ENCODE measurements around the gene ADSS1.

ADSS1 gene

GRCh38 chr14:104738375-104739019, 14.5 kb downstream of the ADSS1 start:
- no peaks in the 10 kb centered on the region for H3K9me3 ChIP-seq (ENCODE audit: control insufficient read depth, insufficient read depth, low read length)
- no peaks in the 10 kb centered on the region for H3K36me3 ChIP-seq (ENCODE audit: control insufficient read depth, low read length)
- no peaks in the 10 kb centered on the region for H3F3A ChIP-seq (ENCODE audit: control insufficient read depth, insufficient read depth)
- no peaks in the 10 kb centered on the region for H3K79me2 ChIP-seq (ENCODE audit: control insufficient read depth, low read length)
- no peak for TF ChIP-seq CTCF (IDR thresholded peaks at IDR 0.05; ENCODE audit: low read depth, low read length, poor library complexity, severe bottlenecking)
- TF ChIP-seq EZH2phosphoT487 (IDR thresholded peaks at IDR 0.05; ENCODE audit: borderline replicate concordance, low read length): no peak
- no peak overlapping the region for H3K27ac ChIP-seq (ENCODE audit: low read depth, low read length)
- H3K4me1 ChIP-seq (ENCODE audit: control insufficient read depth, low read length): no peaks in the 10 kb centered on the region
- H4K20me1 ChIP-seq (ENCODE audit: control insufficient read depth, insufficient read depth, low read depth, low read length): no peaks in the 10 kb centered on the region
- H3K27me3 ChIP-seq (ENCODE audit: control insufficient read depth, low read length): no peaks in the 10 kb centered on the region
- H3K4me2 ChIP-seq (ENCODE audit: low read length): no peak overlapping the region
- H3K4me3 ChIP-seq (ENCODE audit: low read length): no peak overlapping the region
- no peaks in the 10 kb centered on the region for H3K9me2 ChIP-seq (replicated peaks; ENCODE audit: control insufficient read depth, low read length)

DNA sequence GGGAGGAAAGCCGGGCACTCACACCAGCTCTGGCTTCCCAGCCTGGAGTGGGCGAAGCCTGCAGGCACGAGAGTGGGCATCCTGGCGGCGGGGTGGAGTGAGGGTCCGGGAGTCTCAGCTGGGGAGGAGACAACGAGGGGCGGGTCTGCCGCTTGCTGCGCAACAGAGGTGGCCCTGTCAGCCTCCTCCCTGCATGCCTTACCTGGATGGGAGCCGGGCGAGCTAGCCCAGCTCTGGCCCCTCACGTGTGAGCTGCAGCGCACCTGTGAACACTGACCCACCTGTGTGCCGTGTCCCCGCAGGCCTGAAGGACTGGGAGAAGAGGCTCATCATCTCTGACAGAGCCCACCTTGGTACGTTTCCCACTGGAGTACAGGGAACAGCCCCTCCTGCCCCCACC, 15.0 kb downstream of the ADSS1 start:
- Histone ChIP-seq H3K27ac (ENCODE audit: low read depth, low read length) (no peak overlapping the region), H3K36me3 (ENCODE audit: control insufficient read depth, low read length) (no peaks in the 10 kb centered on the region), H3K4me1 (ENCODE audit: control insufficient read depth, low read length) (no peaks in the 10 kb centered on the region), H3F3A (ENCODE audit: control insufficient read depth, insufficient read depth) (no peaks in the 10 kb centered on the region), H3K4me3 (ENCODE audit: low read length) (no peak overlapping the region), H3K9me2 (replicated peaks; ENCODE audit: control insufficient read depth, low read length) (no peaks in the 10 kb centered on the region), H3K4me2 (ENCODE audit: low read length) (no peak overlapping the region), H3K79me2 (ENCODE audit: control insufficient read depth, low read length) (no peaks in the 10 kb centered on the region), H3K27me3 (ENCODE audit: control insufficient read depth, low read length) (no peaks in the 10 kb centered on the region), H3K9me3 (ENCODE audit: control insufficient read depth, insufficient read depth, low read length) (no peaks in the 10 kb centered on the region), H4K20me1 (ENCODE audit: control insufficient read depth, insufficient read depth, low read depth, low read length) (no peaks in the 10 kb centered on the region)
- no peak for TF ChIP-seq EZH2phosphoT487 (IDR thresholded peaks at IDR 0.05; ENCODE audit: borderline replicate concordance, low read length)
- TF ChIP-seq CTCF (IDR thresholded peaks at IDR 0.05; ENCODE audit: low read depth, low read length, poor library complexity, severe bottlenecking): no peak

GRCh38 chr14:104739546-104740516, 15.8 kb downstream of the ADSS1 start:
- no peak overlapping the region for H3K4me3 ChIP-seq (ENCODE audit: low read length)
- H3K4me2 ChIP-seq (ENCODE audit: low read length): no peak overlapping the region
- H3K9me2 ChIP-seq (replicated peaks; ENCODE audit: control insufficient read depth, low read length): no peaks in the 10 kb centered on the region
- no peaks in the 10 kb centered on the region for H3K9me3 ChIP-seq (ENCODE audit: control insufficient read depth, insufficient read depth, low read length)
- no peaks in the 10 kb centered on the region for H3K79me2 ChIP-seq (ENCODE audit: control insufficient read depth, low read length)
- H3F3A ChIP-seq (ENCODE audit: control insufficient read depth, insufficient read depth): no peaks in the 10 kb centered on the region
- no peaks in the 10 kb centered on the region for H3K27me3 ChIP-seq (ENCODE audit: control insufficient read depth, low read length)
- no peak overlapping the region for H3K27ac ChIP-seq (ENCODE audit: low read depth, low read length)
- no peaks in the 10 kb centered on the region for H3K4me1 ChIP-seq (ENCODE audit: control insufficient read depth, low read length)
- TF ChIP-seq EZH2phosphoT487 (IDR thresholded peaks at IDR 0.05; ENCODE audit: borderline replicate concordance, low read length) (no peak), CTCF (IDR thresholded peaks at IDR 0.05; ENCODE audit: low read depth, low read length, poor library complexity, severe bottlenecking) (no peak)
- H4K20me1 ChIP-seq (ENCODE audit: control insufficient read depth, insufficient read depth, low read depth, low read length): no peaks in the 10 kb centered on the region
- H3K36me3 ChIP-seq (ENCODE audit: control insufficient read depth, low read length): no peaks in the 10 kb centered on the region
